ENCODE measurements around the gene SPAG5.

The SPAG5 gene

GRCh38 chr17:28643983-28644786, 45.4 kb upstream of the SPAG5 start:
- WGBS (ENCODE audit: insufficient coverage): 1% methylated on average over 10 of the region's 18 CpGs
- H3K27me3 ChIP-seq (replicated peaks in 2 of 5; ENCODE audit: control insufficient read depth in 4 of 5, insufficient read depth in 5 of 5, low read length in 4 of 5): no peaks in the 10 kb centered on the region
- peak overlapping the region; percentile 73 to 98 (median 96) for H3K4me3 ChIP-seq (ENCODE audit: control insufficient read depth in 1 of 7, extremely low read depth in 1 of 7, insufficient read depth in 4 of 7, low read depth in 2 of 7, low read length in 6 of 7)
- H3K27ac ChIP-seq (ENCODE audit: insufficient read depth in 1 of 2, low read depth in 1 of 2, low read length in 2 of 2, poor library complexity in 1 of 2, severe bottlenecking in 2 of 2): peak overlapping the region; percentile 37 to 90
- ChIA-PET POLR2A (interaction anchor here (0.6 to 4.1 kb wide), 4 partner anchors 19 to 76 kb away, joined by 3 to 31 read pairs (median 4); partner anchors contain the start of genes RPL23A, SDF2 and SUPT6H), CTCF (interaction anchor here (0.9 to 6.3 kb wide), 8 partner anchors 10 to 33 kb away, joined by 3 to 41 read pairs (median 6); partner anchors contain the start of genes SDF2 and SUPT6H)
- DNase-seq: peak; percentile 72 to 84 (median 83)
- peaks cover 24 to 52% (median 40%) of the 10 kb centered on the region in 4 experiments for H3K36me3 ChIP-seq (ENCODE audit: control insufficient read depth in 4 of 4, insufficient read depth in 4 of 4, low read length in 3 of 4)
- peaks cover 18 to 35% (median 32%) of the 10 kb centered on the region in 4 experiments for H3K4me1 ChIP-seq (ENCODE audit: control extremely low read depth in 1 of 4, control insufficient read depth in 4 of 4, insufficient read depth in 4 of 4, low read length in 3 of 4)
- H3K9me3 ChIP-seq (ENCODE audit: control extremely low read depth in 1 of 5, control insufficient read depth in 4 of 5, insufficient read depth in 2 of 5, low read depth in 1 of 5, low read length in 4 of 5): no peaks in the 10 kb centered on the region

GRCh38 chr17:28641579-28641978, 42.8 kb upstream of the SPAG5 start:
- Histone ChIP-seq H3K9me3 (ENCODE audit: control extremely low read depth in 1 of 5, control insufficient read depth in 4 of 5, insufficient read depth in 2 of 5, low read depth in 1 of 5, low read length in 4 of 5) (no peaks in the 10 kb centered on the region), H3K4me3 (ENCODE audit: control insufficient read depth in 1 of 7, extremely low read depth in 1 of 7, insufficient read depth in 4 of 7, low read depth in 2 of 7, low read length in 6 of 7) (no peak overlapping the region), H3K27me3 (replicated peaks in 2 of 5; ENCODE audit: control insufficient read depth in 4 of 5, insufficient read depth in 5 of 5, low read length in 4 of 5) (no peaks in the 10 kb centered on the region), H3K36me3 (ENCODE audit: control insufficient read depth in 4 of 4, insufficient read depth in 4 of 4, low read length in 3 of 4) (peaks cover 42 to 69% (median 59%) of the 10 kb centered on the region in 4 experiments), H3K27ac (ENCODE audit: insufficient read depth in 1 of 2, low read depth in 1 of 2, low read length in 2 of 2, poor library complexity in 1 of 2, severe bottlenecking in 2 of 2) (peak overlapping the region in 1 of 2 experiments; percentile 16), H3K4me1 (ENCODE audit: control extremely low read depth in 1 of 4, control insufficient read depth in 4 of 4, insufficient read depth in 4 of 4, low read length in 3 of 4) (peaks cover 18 to 32% (median 27%) of the 10 kb centered on the region in 4 experiments)
- ChIA-PET POLR2A (no interaction called here), CTCF (interaction anchor here (6.0 to 6.3 kb wide), 2 partner anchors 20 to 35 kb away, joined by 36 to 41 read pairs; partner anchors contain the start of genes SDF2 and SUPT6H)
- no CpG with 5 or more reads among the region's 2 CpGs for WGBS (ENCODE audit: insufficient coverage)
- no peak for DNase-seq

- POLR2A ChIA-PET: interaction anchor here (0.6 kb wide), 1 partner anchor 14 kb away, joined by 4 read pairs; no protein-coding TSS in a partner anchor
- no peaks in the 10 kb centered on the region for H3K4me1 ChIP-seq (ENCODE audit: control extremely low read depth in 1 of 4, control insufficient read depth in 4 of 4, insufficient read depth in 4 of 4, low read length in 3 of 4)
- 92% methylated on average over 1 of the region's 1 CpG for WGBS (ENCODE audit: insufficient coverage)
- CTCF ChIA-PET: interaction anchor here (1.5 to 1.9 kb wide), 3 partner anchors 8 to 19 kb away, joined by 4 to 6 read pairs (median 5); no protein-coding TSS in a partner anchor
- no peaks in the 10 kb centered on the region for H3K9me3 ChIP-seq (ENCODE audit: control extremely low read depth in 1 of 5, control insufficient read depth in 4 of 5, insufficient read depth in 2 of 5, low read depth in 1 of 5, low read length in 4 of 5)
- no peaks in the 10 kb centered on the region for H3K27me3 ChIP-seq (replicated peaks in 2 of 5; ENCODE audit: control insufficient read depth in 4 of 5, insufficient read depth in 5 of 5, low read length in 4 of 5)
- peaks cover 61 to 97% (median 87%) of the 10 kb centered on the region in 4 experiments for H3K36me3 ChIP-seq (ENCODE audit: control insufficient read depth in 4 of 4, insufficient read depth in 4 of 4, low read length in 3 of 4)
- DNase-seq: no peak
- H3K27ac ChIP-seq (ENCODE audit: insufficient read depth in 1 of 2, low read depth in 1 of 2, low read length in 2 of 2, poor library complexity in 1 of 2, severe bottlenecking in 2 of 2): no peak overlapping the region
- H3K4me3 ChIP-seq (ENCODE audit: control insufficient read depth in 1 of 7, extremely low read depth in 1 of 7, insufficient read depth in 4 of 7, low read depth in 2 of 7, low read length in 6 of 7): no peak overlapping the region
These were observed 36.7 kb upstream of the SPAG5 start for GRCh38 chr17:28635506-28635905.

- Histone ChIP-seq H3K27me3 (replicated peaks in 2 of 5; ENCODE audit: control insufficient read depth in 4 of 5, insufficient read depth in 5 of 5, low read length in 4 of 5) (no peaks in the 10 kb centered on the region), H3K4me3 (ENCODE audit: control insufficient read depth in 1 of 7, extremely low read depth in 1 of 7, insufficient read depth in 4 of 7, low read depth in 2 of 7, low read length in 6 of 7) (no peak overlapping the region), H3K27ac (ENCODE audit: insufficient read depth in 1 of 2, low read depth in 1 of 2, low read length in 2 of 2, poor library complexity in 1 of 2, severe bottlenecking in 2 of 2) (no peak overlapping the region), H3K4me1 (ENCODE audit: control extremely low read depth in 1 of 4, control insufficient read depth in 4 of 4, insufficient read depth in 4 of 4, low read length in 3 of 4) (no peaks in the 10 kb centered on the region), H3K36me3 (ENCODE audit: control insufficient read depth in 4 of 4, insufficient read depth in 4 of 4, low read length in 3 of 4) (peaks cover 53 to 97% (median 82%) of the 10 kb centered on the region in 4 experiments), H3K9me3 (ENCODE audit: control extremely low read depth in 1 of 5, control insufficient read depth in 4 of 5, insufficient read depth in 2 of 5, low read depth in 1 of 5, low read length in 4 of 5) (no peaks in the 10 kb centered on the region)
- ChIA-PET CTCF (interaction anchor here (0.6 to 1.9 kb wide), 6 partner anchors 9 to 93 kb away, joined by 3 to 6 read pairs (median 4); no protein-coding TSS in a partner anchor), POLR2A (interaction anchor here (0.6 kb wide), 1 partner anchor 13 kb away, joined by 4 read pairs; no protein-coding TSS in a partner anchor)
- WGBS (ENCODE audit: insufficient coverage): 95% methylated on average over 11 of the region's 14 CpGs
- no peak for DNase-seq
These were observed 35.5 kb upstream of the SPAG5 start for GRCh38 chr17:28634206-28634865.

- no peak overlapping the region for H3K4me3 ChIP-seq (ENCODE audit: control insufficient read depth in 1 of 7, extremely low read depth in 1 of 7, insufficient read depth in 4 of 7, low read depth in 2 of 7, low read length in 6 of 7)
- no peaks in the 10 kb centered on the region for H3K27me3 ChIP-seq (replicated peaks in 2 of 5; ENCODE audit: control insufficient read depth in 4 of 5, insufficient read depth in 5 of 5, low read length in 4 of 5)
- H3K9me3 ChIP-seq (ENCODE audit: control extremely low read depth in 1 of 5, control insufficient read depth in 4 of 5, insufficient read depth in 2 of 5, low read depth in 1 of 5, low read length in 4 of 5): no peaks in the 10 kb centered on the region
- peaks cover 30 to 88% (median 59%) of the 10 kb centered on the region in 4 experiments for H3K36me3 ChIP-seq (ENCODE audit: control insufficient read depth in 4 of 4, insufficient read depth in 4 of 4, low read length in 3 of 4)
- DNase-seq: no peak
- CTCF ChIA-PET: no interaction called here
- H3K4me1 ChIP-seq (ENCODE audit: control extremely low read depth in 1 of 4, control insufficient read depth in 4 of 4, insufficient read depth in 4 of 4, low read length in 3 of 4): no peaks in the 10 kb centered on the region
- 98% methylated on average over 4 of the region's 4 CpGs for WGBS (ENCODE audit: insufficient coverage)
- POLR2A ChIA-PET: no interaction called here
- no peak overlapping the region for H3K27ac ChIP-seq (ENCODE audit: insufficient read depth in 1 of 2, low read depth in 1 of 2, low read length in 2 of 2, poor library complexity in 1 of 2, severe bottlenecking in 2 of 2)
These were observed 28.0 kb upstream of the SPAG5 start for GRCh38 chr17:28626818-28627217.

- Histone ChIP-seq H3K27me3 (replicated peaks in 2 of 5; ENCODE audit: control insufficient read depth in 4 of 5, insufficient read depth in 5 of 5, low read length in 4 of 5) (no peaks in the 10 kb centered on the region), H3K4me1 (ENCODE audit: control extremely low read depth in 1 of 4, control insufficient read depth in 4 of 4, insufficient read depth in 4 of 4, low read length in 3 of 4) (no peaks in the 10 kb centered on the region)
- CTCF ChIA-PET: interaction anchor here (0.6 to 1.0 kb wide), 2 partner anchors 8 to 10 kb away, joined by 3 to 4 read pairs; partner anchors contain the start of gene RSKR
These were observed 25.3 kb upstream of the SPAG5 start for GRCh38 chr17:28624148-28624547.

More at GRCh38 chr17:28624148-28624547, 25.3 kb upstream of the SPAG5 start:
- DNase-seq: no peak
- Histone ChIP-seq H3K36me3 (ENCODE audit: control insufficient read depth in 4 of 4, insufficient read depth in 4 of 4, low read length in 3 of 4) (peaks cover 29 to 92% (median 69%) of the 10 kb centered on the region in 4 experiments), H3K27ac (ENCODE audit: insufficient read depth in 1 of 2, low read depth in 1 of 2, low read length in 2 of 2, poor library complexity in 1 of 2, severe bottlenecking in 2 of 2) (no peak overlapping the region), H3K9me3 (ENCODE audit: control extremely low read depth in 1 of 5, control insufficient read depth in 4 of 5, insufficient read depth in 2 of 5, low read depth in 1 of 5, low read length in 4 of 5) (no peaks in the 10 kb centered on the region), H3K4me3 (ENCODE audit: control insufficient read depth in 1 of 7, extremely low read depth in 1 of 7, insufficient read depth in 4 of 7, low read depth in 2 of 7, low read length in 6 of 7) (no peak overlapping the region)
- 100% methylated on average over 1 of the region's 2 CpGs for WGBS (ENCODE audit: insufficient coverage)
- POLR2A ChIA-PET: no interaction called here

Measured in common myeloid progenitor, CD34-positive (primary cell).